NOMO-1 (cell line): ENCODE measurements around the gene FAM187B.

ENCODE experiments used
- DNase-seq, 2 experiments: peaks; one replicate each; lab custom pipeline; 2025; ENCODE audit not compliant: unreplicated experiment in 2 of 2; lab: John Stamatoyannopoulos, UW

The FAM187B gene

DNA sequence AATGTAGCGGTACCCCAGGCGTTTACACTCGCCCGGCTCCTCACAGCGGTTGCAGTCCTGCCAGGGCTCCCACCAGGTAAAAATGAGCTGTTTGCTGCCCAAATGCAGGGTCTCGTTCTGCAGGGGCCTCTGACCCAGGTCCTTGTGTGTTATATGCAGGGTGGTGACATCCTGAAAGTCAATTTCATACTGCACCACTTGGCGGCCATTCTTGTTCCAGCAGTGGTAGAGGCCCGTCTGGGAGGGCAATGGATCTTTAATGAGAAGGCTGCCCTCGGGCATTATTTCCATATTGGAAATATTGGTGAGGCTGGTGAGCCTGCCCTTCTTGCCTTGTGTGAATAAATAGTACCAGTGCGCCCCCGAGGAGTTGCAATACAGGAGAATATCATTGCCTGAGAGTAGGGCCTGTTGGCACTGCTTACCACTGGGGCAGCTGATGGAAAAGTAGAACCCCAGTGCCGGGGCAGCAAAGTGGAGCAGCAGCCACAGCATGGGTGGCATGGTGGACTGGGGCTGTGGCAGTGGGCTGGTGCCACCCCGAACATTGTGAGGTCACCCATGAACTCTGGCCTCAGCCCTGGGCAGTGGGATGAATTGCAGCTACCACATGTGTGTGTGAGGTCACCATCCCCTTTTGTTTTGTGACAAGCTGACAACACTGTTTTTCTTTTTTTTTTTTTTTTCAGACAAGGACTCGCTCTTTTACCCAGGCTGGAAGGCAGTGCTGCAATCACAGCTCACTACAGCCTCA lies at the start of gene FAM187B:
Gene FAM187B (minus strand): TSS at position 563 of the 754 bp plus-strand sequence. CDS start 59 bp downstream, at position 504.
- DNase-seq: no peak

DNA sequence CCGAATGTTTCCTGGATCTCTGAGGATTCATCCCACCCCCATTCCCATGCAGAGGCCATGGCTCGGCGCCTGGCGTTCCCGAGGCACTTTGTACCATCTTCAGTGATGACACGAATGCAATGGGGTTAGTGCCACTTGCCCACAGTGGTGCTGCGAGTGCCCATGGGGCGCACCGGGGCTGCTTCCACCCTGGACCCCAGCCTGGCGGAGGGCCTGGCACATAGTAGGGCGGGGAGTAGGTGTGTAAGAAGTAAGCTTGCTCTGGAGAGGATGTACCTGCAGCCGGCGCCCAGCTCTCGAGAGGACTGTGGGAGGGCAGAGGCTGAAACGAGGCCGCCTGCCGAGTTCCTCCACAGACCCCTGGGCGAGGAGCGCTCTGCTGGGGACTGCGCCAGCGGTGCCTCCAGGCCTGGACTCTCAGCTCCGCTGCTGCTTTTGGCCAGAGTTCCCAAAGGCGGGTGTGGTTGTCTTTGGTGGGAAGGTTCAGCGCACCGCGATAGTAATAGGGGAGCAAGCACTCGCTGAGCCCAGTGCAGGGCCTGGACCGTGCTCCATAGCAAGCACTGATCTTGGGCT lies 48.3 kb upstream of the FAM187B start:
- no peak for DNase-seq

DNA sequence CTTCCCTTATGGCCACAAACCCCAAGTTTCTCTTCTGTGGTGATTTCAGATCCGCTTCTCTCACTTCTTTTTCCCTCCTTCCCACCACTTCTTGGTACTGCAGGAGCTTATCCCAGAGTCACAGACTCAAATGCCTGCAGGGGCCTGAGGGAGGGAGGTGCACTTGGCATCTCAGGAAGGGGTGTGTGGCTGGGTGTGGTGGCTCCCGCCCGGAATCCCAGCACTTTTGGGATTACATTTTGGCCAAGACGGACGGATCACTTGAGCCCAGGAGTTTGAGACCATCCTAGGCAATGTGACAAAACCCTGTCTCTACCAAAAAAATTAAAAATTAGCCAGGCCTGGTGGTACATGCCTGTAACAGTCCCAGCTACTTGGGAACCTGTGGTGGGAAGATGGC lies 45.8 kb upstream of the FAM187B start:
- no peak for DNase-seq

DNA sequence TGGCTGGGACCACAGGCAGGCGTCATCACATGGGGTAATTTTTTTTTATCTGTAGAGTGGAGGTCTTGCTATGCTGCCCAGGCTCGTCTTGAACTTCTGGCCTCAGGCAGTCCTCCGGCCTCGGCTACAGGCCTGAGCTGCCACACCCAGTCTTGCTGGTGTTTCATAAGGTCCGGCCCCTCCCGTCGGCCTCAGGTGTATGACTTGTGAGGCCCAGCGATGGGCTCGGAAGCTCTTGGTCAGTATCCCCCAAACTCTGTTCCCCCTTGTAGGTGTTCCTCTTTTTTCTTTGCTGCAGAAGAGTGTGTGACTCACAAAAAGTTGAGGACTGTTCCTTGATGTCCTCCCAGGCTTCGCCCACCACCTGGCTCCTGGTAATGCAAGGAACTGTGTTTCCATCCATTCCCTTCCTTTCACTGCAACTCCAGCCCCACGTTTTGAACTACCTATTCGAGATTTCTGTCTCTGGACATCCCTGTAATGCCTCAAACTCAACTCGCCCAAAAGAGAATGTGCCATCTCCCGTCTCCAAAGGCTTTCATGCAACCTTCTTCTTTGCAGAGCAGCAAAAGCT lies 45.2 kb upstream of the FAM187B start:
- DNase-seq: no peak

DNA sequence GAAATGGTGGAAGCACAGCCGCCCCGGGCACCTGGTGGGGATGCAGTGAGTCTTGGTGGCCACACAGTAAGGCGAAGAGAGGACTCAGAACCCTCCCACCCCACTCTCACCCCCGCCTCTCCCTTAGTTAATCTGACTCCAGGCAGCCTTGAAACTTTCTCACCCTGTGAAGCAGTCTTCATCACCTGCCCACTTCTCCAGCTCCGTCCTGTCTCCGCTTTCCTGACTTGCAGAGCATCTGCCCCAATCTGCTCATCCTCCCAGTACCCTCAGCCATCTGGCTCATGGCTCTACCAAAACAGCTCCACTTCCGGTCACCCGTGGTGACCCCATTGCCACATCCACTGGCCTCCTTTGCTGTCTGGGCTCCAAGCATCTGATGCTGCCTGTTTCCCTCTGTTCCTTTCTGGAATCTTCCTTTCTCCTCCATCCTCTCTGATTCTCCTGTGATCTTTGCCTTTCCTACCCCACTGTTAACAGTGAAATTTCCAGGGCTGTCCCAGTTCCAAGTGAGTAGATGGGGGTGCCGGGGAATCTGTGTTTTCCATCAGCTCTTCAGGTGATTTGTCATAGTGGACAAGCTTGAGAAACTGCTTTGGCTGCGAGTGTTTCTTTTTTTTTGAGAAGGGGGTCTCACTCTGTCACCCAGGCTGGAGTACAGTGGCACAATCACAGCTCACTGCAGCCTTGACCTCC lies 44.6 kb upstream of the FAM187B start:
- no peak for DNase-seq

DNA sequence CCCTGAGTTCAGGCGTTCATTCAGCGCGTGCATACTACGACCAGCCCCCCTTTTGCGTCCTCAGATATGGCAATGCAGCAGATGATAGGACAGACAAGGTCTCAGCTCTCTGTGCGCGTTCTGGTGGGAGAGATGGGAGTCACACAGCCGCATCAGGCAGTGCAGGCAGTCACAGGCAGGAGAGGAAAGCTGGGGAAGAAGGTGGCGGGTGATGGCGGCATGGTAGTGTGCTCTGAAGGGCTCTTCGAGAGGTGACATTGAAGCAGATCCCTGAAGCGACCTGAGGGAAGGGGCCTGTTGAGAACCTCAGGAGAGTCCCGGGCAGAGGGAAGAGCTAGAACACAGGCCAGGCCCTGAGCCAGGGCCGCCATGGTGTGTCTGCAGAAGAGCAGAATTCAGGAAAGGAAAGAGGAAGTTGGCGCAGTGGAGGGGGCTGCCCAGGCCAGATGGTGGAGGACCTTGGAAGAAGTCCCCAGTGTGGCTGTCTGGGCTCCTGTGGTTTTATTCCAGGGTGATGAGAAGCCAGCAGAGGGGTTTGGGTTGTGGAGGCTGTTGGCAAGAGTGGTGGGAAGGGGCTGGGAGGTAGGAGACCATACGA lies 43.7 kb upstream of the FAM187B start:
- DNase-seq: peak; percentile 52 to 53

DNA sequence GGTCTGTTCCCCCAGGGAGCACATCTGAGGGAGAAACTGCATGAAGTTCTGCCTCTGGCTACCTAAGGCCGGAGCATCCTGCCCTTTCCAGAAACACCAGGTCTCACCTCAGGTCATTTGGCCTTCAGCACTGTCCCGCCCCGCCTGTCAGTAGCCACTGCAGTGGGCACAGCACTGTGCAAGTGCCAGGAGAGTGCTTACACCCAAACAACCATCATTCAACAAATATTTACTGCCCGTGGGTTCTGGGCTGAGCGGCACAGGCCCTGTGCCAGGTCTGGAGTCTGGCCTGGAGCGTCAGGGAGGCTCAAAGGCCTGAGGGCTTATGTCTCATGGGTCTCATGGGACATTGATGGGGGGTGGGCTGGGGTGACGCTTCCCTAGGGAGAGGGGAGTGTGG lies 43.0 kb upstream of the FAM187B start:
- no peak for DNase-seq

DNA sequence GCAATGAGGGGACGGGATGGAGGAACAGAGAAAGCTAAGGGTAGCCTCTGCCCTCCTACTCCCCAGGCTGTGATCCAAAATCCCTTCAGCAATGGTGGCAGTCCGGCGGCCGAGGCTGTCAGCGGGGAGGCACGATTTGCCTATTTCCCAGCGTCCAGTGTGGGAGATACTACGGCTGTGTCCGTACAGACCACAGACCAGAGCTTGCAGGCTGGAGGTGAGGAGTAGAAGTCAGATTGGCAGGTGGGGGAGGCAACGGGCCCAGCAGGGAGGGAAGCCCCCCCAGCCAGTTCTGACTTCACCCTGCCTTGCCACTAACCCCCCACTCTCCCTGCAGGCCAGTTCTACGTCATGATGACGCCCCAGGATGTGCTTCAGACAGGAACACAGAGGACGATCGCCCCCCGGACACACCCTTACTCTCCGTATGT lies 41.9 kb upstream of the FAM187B start:
- no peak for DNase-seq

DNA sequence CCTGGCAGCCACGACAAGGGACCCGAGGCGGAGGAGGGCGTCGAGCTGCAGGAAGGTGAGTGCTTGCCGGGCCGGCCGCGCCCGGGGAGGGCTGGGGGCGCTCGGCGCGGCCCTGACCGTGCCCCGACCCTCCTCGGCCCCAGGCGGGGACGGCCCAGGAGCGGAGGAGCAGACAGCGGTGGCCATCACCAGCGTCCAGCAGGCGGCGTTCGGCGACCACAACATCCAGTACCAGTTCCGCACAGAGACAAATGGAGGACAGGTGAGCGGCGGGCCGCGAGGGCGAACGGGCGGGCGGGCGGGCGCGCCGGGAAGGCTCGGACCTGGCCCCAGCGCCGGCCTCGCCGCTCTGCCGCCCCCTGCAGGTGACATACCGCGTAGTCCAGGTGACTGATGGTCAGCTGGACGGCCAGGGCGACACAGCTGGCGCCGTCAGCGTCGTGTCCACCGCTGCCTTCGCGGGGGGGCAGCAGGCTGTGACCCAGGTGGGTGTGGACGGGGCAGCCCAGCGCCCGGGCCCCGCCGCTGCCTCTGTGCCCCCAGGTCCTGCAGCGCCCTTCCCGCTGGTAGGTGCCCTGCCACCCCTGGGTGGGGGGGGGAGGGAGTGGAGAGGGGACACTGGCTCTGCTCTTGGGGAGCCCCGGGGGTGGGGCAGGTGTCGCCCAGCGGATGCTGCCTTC lies 41.0 kb upstream of the FAM187B start:
- peak; percentile 71 to 92 for DNase-seq

DNA sequence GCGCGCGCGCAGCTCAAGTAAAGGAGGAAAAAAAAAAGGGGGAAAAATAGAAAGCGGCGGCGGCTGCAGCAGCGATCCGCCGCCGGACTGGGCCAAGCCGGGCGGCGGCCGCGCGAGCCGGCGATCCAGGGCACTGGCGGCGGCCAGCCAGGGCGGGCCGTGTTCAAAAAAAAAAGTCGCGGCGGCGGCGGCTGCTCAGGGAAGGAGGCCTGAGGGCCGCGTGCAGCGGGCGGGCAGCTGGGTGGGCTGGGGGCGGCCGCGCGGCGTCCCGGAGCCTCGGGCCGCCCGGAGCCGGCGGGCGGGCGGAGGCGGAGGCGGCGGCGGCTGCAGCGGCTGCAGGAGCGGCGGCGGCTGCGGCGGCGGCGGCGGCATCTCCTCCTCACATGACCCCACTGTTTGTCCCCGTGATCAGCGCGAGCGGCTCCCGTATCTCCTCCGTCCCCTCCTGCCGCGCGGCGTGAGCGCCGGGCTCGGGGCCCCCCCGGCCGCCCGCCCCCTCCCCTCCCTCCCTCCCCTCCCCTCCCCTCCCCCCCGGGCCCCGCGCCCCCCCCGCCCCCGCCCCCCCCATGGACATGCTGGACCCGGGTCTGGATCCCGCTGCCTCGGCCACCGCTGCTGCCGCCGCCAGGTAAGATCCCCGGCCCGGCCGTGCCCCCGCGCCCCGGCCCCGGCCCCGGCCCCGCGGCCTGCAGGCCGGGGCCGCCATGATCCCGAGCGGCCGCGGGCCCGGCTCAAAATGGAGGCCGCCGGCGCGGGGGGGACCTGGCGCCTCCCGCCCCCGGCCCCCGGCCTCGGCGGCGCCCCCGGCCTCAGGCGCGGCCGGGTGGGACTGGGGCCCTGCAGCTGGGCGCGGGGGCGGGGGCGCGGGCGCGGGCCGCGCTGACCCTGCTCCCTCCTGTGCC lies 40.2 kb upstream of the FAM187B start, which contains the start of gene USF2:
Gene USF2 (plus strand): TSS at position 427 of the 902 bp plus-strand sequence. CDS start 140 bp downstream, at position 567.
- peak; percentile 16 to 56 for DNase-seq

DNA sequence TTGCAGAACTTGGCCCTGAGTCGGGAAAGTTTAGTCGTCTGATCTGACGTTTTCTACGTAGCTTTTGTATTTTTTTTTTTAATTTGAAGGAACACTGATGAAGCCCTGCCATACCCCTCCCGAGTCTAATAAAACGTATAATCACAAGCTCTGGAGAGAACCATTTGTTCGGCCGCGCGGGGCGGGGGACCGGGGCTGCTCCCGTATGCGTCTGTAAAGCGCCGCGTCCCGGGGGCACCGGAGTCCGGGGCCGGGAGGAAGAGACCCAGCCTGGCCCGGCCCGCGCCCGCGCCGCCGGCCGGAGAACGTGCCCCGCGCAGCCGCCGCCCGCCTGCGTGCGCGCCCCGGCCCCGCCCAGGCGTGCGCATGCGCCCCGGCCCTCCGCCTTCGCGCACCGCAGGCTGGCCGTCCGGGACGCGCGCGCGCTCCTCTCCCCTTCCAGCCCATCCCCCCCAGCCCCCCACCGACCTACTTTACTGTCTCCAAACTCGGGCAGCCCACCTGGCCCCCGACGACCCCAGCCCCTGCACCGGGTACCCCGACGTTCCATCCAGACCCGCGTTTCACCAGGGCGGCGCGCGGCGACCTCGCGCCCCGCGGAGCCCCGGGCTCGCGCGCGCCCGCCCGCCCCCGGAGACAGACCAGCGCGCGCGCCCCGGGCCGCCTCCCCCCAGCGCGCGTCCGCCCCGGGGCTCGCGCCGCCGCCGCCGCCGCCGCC lies 39.4 kb upstream of the FAM187B start:
- peak; percentile 36 to 66 for DNase-seq

DNA sequence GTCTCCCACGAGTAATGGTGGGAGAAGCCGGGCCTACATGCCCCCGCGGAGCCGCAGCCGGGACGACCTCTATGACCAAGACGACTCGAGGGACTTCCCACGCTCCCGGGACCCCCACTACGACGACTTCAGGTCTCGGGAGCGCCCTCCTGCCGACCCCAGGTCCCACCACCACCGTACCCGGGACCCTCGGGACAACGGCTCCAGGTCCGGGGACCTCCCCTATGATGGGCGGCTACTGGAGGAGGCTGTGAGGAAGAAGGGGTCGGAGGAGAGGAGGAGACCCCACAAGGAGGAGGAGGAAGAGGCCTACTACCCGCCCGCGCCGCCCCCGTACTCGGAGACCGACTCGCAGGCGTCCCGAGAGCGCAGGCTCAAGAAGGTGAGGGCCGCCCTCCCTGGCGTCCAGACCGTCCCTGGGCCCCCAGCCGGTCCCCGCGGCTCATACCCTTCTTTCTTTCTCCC lies 38.8 kb upstream of the FAM187B start:
- DNase-seq: peak in 1 of 2 experiments; percentile 19

DNA sequence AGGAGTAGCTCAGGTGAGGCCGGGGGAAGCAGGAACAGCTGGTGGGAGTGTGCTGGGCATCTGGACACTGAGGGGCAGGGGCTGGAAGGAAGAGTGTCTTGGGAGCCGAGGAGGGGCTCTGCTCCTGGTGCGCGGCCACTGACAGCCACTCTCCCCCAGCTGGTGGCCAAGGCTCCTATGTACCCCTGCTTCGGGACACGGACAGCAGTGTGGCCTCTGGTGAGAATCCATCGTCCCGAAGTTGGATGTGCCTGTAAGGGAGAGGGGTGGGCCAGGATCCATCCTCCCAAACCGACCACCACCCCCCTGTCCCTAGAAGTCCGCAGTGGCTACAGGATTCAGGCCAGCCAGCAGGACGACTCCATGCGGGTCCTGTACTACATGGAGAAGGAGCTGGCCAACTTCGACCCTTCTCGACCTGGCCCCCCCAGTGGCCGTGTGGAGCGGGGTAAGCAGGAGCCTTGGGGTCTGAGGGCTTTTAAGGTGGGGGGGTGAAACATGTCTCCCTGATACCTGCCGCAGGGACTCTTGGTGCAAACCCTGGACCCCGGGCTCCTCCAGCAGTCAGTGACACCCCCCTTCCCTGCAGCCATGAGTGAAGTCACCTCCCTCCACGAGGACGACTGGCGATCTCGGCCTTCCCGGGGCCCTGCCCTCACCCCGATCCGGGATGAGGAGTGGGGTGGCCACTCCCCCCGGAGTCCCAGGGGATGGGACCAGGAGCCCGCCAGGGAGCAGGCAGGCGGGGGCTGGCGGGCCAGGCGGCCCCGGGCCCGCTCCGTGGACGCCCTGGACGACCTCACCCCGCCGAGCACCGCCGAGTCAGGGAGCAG lies 38.2 kb upstream of the FAM187B start:
- DNase-seq: no peak

DNA sequence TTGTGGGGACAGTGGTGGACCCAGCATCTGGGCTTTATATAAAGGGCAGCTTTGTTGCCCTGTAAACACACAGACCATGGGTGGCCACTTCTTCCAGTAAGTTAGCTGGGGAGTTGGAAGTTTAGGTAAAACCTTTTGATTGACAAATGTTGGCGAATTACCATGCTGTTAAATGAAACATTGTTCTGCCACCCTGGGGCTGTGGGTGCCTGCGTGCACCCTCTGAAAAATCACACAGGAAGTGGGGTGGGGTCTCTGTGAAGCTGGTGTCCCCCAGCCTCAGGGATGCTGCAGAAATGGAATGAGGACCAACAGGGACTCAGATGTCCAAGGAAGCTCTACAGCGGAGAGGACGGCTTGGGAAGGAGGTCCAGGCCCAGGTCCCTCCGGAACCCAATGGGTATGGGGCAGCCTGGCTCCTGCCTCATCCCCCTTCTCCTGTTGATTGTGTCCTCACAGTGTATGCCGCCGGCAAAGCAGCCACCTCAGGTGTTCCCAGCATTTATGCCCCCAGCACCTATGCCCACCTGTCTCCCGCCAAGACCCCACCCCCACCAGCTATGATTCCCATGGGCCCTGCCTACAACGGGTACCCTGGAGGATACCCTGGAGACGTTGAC lies 37.5 kb upstream of the FAM187B start:
- DNase-seq: no peak

DNA sequence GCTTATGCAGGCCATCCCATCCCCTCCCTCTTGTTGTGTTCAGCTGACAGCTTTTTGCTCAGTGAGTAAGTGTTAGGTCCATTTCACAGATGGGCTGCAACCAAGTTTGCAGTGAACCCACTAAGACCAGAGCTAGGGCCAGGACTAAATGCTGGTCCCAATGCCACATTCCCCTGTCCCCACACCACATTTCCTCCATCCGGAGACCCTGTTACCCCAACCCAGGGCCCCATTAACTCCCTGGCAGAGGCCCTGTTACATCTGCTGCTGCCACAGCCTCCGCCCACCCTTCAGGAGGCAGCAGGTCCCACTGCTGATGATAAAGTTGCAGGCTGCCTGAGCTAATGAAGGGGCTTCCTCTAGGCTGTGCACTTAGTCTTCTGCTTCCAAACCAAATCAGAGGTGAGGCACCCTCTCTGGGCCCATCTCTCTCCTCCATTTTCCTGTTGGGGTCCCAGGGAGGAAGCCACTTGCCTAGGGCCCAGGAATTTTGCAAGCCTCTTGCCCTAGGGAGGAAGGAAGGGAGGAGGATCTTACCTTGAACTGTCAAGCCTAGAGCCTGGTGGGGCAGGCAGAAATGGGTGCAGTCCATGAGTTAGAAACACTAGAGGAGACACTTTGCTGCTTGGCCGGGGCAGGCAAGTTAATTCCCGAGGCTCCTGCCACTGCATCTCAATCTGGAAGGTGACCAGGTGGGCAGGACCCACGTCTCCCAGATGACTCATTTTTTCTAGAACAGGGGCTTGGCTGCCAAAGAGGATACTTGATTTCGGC lies 36.8 kb upstream of the FAM187B start:
- no peak for DNase-seq

DNA sequence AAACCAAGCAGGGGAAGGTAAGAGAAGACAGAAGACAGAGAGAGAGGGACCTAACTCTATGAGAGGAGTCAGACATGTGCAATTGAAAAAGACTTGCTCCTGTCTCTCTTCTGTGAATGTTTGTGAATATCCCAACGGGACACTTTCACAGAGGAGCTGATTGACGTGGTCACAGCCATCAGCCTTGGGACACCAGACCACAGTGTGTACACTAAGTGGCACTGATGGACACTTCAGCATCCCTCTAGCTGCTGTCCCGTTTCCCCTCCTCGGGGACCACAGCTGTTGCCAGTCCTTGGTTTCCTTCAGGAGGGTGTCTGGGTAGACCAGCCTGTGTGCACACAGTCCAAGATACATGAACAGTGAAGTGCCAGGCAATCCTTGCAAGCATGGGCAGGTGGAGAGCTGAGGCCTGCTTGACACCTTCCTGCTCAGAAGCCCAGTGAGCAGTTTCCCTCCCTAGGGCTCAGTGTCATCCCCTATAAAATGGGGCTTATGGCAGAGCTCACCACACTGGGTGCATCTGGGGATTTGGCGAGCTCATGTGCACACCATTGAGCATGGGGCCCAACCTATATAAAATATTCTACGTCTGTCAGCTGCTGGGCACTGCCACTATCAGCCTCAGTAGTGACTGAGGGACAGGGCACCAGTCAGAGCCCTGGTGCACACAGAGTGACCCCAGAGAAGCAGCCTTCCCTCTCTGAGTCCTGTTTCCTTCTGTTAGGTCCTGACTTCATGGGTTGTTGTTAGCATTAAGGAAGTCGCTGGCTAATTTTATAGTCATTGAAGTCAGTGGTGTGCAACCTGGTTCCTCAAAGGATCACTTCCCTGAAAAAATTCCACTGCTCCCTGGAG lies 36.0 kb upstream of the FAM187B start:
- peak in 1 of 2 experiments; percentile 14 for DNase-seq
